Measurements from ENCODE around the gene PMIS2.

PMIS2 gene

GRCh38 chr19:35585848-35586247 lies at the start of gene PMIS2:
PMIS2 (plus strand) TSS chr19:35586173; CDS start chr19:35586260, 87 bp downstream.
- DNase-seq (ENCODE audit: low read depth): no peak

- no peak for DNase-seq (ENCODE audit: low read depth)
Observed at GRCh38 chr19:35539314-35539713, 46.7 kb upstream of the PMIS2 start.

GRCh38 chr19:35539850-35540249 lies 46.1 kb upstream of the PMIS2 start:
- DNase-seq (ENCODE audit: low read depth): no peak

DNA sequence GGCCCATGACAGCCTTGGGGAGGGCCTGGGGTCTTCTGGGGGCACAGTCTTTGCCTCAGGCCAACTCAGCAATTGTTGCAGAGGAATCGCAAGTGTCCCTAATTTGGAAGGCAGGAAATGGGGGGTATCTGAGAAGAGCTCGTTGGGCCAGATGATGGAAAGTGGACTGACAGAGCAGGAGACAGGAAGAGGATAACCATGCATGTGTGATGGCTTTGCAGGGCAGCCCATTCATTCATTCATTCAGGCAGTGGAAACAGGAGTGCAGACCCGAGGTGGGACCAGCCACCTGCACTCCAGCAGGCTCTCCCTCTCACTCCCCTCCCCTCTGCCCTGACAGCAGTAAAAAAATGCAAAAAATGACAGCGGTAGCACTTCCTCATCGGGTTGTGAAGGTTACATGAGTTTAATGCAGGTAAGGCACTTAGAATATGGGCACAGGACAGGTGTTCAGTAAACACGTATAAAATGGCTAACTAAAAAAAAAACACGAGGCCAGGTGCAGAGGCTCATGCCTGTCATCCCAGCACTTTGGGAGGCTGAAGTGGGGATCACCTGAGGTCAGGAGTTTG lies 45.5 kb upstream of the PMIS2 start:
- no peak for DNase-seq (ENCODE audit: low read depth)

- DNase-seq (ENCODE audit: low read depth): no peak
Observed at GRCh38 chr19:35542209-35542608, 43.8 kb upstream of the PMIS2 start.

GRCh38 chr19:35543280-35544109 lies 42.5 kb upstream of the PMIS2 start:
- no peak for DNase-seq (ENCODE audit: low read depth)

- no peak for DNase-seq (ENCODE audit: low read depth)
Observed at GRCh38 chr19:35544110-35544802, 41.7 kb upstream of the PMIS2 start.

- peak; percentile 64 for DNase-seq (ENCODE audit: low read depth)
Observed at GRCh38 chr19:35545001-35545854, 40.7 kb upstream of the PMIS2 start, which contains the start of gene TMEM147. TMEM147 (plus strand) TSS chr19:35545626; CDS start chr19:35545740, 114 bp downstream.

DNA sequence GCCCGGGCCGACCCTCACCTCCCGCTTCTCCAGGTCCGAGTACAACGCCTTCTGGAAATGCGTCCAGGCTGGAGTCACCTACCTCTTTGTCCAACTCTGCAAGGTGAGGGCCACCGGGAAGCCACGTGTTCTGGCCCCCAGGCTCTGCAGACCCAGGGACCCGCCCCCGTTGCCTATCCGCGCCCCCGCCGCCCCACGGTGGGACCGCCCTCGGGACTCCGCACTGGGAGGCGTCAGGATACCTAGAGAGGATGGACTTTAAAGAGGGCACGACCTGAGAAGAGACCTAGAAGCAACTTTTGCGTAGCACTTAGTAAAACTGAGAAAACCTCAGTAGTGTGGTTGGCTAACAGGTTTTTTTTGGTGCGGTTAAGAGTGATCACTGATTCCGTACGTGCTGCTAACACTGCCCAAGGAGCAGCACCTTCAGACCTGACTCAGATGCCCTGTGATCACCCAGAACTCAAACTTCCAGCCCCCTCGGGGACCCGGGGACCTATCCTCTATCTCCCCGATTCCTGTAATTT lies 40.1 kb upstream of the PMIS2 start:
- DNase-seq (ENCODE audit: low read depth): peak; percentile 7

DNA sequence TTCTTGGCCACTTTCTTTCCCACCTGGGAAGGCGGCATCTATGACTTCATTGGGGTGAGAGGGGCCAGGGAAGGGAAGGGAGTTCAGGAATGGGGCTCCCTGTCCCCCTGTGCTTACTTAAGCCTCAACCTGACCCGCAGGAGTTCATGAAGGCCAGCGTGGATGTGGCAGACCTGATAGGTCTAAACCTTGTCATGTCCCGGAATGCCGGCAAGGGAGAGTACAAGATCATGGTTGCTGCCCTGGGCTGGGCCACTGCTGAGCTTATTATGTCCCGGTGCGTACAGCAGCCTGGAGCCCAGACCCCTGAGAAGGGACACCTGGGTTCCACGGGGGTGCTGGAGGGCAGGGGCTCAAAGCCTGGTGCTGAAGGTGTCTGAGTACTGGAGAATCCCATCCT lies 39.4 kb upstream of the PMIS2 start:
- DNase-seq (ENCODE audit: low read depth): no peak

- DNase-seq (ENCODE audit: low read depth): peak; percentile 45
Observed at GRCh38 chr19:35549174-35549788, 36.7 kb upstream of the PMIS2 start.

DNA sequence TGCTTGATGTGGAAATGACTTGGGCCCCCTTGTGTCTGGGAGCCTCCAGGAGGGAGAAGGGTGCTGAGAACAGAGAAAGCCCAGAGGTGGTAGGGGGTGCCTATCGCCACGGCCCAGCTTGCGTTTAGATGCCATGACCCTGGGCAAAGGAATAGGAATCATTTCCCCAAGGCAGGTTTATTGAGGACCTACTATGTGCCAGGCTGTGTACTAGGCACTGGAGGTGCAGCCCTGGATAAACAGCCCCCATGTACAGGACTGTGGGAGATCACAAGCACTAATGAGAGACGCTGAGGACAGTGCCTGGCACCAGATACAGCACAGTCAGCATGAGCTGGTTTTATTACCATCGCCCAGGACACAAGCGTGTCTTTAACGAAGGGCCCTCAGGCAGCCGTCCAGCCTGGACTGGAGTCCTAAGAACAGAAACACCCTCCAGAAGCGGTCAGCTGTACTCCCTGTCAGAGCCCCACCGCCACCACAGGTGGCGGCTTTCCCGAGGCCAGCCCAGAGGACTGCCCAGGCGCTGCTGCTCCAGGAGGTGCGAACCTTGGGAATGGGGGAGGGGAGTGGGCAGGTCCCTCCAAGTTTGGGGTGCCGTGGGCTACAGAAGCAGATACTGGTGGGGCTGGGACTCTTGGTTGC lies 36.0 kb upstream of the PMIS2 start:
- DNase-seq (ENCODE audit: low read depth): no peak

GRCh38 chr19:35551091-35551810 lies 34.7 kb upstream of the PMIS2 start:
- no peak for DNase-seq (ENCODE audit: low read depth)

GRCh38 chr19:35552534-35553384 lies 33.2 kb upstream of the PMIS2 start:
- no peak for DNase-seq (ENCODE audit: low read depth)

- DNase-seq (ENCODE audit: low read depth): no peak
Observed at GRCh38 chr19:35553385-35554000, 32.5 kb upstream of the PMIS2 start.

GRCh38 chr19:35554076-35554475 lies 31.9 kb upstream of the PMIS2 start:
- DNase-seq (ENCODE audit: low read depth): no peak

- DNase-seq (ENCODE audit: low read depth): no peak
Observed at GRCh38 chr19:35555301-35556005, 30.5 kb upstream of the PMIS2 start.

DNA sequence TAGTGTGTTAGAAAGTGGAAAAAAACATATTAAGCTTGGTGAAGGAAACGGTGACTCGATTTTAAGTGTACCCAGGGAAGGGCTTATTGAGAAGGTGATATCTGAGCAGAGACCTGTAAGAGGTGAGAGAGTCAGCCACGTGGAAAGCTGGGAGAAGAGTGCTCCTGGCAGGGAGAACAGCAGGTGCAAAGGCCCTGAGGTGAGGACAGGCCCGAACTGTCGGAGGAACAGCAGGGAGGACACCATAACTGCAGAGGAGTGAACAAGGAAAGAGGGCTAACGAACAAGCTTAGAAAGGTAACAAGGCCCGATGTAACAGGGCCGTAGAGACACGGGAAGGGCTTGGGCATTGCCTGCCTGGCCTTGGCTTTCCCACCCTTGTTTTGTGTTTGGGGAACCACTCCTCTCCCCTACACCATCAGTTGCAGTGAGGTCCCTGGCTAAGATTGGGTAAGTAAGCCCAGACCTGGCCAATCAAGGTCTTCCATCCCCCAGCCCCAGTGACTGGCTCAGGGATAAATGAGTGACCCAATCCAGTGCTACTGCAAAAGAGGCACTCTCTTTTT lies 29.9 kb upstream of the PMIS2 start:
- DNase-seq (ENCODE audit: low read depth): no peak
